Stimulated activated CD4-positive, alpha-beta T cell treated with anti-CD3 and anti-CD28 coated beads, TNF-alpha, amount 100 ng/mL, for 4 hours (primary cell): ENCODE data around the gene NADK.
"Not testable (repeated sequence)": the region's sequence is repeated elsewhere in the genome, so short reads cannot be mapped to it uniquely, and the experiment has no call there.

Source experiments
- DNase-seq, 3 experiments: peaks; one replicate each; pipeline ENCODE4 v3.0.0-alpha.2; 2020; ENCODE audit warnings: low read depth in 3 of 3

NADK gene

DNA sequence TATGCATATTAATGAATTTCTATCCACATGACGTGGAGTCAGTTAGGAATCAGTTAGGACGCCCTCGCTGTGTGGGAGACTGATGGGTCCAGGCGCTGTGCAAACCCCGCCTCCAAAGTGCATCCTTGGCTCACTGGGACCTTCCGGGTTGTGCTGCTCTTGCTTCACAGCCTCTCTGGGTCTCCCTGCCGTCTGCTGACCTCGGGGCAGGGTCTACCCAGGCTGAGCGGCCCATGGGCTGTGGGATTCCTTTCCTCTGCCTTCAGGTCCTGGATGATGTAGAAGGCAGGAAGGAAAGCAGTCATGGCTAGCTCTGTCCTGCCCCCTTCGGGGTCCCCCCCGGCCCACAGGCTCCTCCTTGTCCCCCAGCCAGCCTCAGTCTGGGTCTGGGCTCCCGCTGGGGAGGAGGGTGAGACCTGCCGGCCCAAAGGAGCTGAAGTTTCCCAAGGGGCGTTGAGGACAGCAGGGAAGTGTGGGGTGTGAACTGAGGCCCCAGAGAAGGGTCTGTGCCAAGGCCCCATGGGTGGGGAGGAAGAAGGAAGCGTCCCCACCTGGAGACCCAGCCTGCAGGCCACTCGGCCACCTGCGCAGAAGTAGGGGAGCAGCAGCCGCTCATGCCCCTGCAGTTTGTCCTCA, 29.5 kb downstream of the NADK start:
- DNase-seq = no peak

GRCh38 chr1:1746566-1746909, 31.7 kb downstream of the NADK start:
- DNase-seq = not testable (repeated sequence)

- peak; percentile 87 to 94 (median 89) for DNase-seq
Measured at GRCh38 chr1:1745651-1746565, 32.4 kb downstream of the NADK start.

DNA sequence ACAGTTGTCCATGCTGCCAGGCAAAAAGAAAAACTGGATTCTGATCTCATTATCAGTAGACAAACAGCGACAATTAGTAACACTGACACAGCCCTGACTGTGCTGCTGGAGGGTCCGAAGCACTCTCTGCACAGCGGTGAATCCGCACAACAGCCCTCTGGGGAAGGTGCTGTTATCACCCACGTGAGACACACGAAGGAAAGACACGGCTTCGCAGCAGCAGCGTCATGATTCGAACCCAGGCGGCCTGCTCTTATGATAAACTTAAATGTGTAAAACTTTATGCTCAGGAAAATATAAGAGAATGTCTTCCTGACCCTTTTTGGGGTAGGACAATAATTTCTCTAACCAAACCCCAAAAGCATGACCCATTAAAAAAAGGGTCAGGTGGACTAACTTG, 35.7 kb downstream of the NADK start:
- DNase-seq = not testable (repeated sequence)

GRCh38 chr1:1741013-1741412, 37.3 kb downstream of the NADK start:
- DNase-seq = not testable (repeated sequence)

GRCh38 chr1:1738799-1739337, 39.4 kb downstream of the NADK start:
- not testable (repeated sequence) for DNase-seq

DNA sequence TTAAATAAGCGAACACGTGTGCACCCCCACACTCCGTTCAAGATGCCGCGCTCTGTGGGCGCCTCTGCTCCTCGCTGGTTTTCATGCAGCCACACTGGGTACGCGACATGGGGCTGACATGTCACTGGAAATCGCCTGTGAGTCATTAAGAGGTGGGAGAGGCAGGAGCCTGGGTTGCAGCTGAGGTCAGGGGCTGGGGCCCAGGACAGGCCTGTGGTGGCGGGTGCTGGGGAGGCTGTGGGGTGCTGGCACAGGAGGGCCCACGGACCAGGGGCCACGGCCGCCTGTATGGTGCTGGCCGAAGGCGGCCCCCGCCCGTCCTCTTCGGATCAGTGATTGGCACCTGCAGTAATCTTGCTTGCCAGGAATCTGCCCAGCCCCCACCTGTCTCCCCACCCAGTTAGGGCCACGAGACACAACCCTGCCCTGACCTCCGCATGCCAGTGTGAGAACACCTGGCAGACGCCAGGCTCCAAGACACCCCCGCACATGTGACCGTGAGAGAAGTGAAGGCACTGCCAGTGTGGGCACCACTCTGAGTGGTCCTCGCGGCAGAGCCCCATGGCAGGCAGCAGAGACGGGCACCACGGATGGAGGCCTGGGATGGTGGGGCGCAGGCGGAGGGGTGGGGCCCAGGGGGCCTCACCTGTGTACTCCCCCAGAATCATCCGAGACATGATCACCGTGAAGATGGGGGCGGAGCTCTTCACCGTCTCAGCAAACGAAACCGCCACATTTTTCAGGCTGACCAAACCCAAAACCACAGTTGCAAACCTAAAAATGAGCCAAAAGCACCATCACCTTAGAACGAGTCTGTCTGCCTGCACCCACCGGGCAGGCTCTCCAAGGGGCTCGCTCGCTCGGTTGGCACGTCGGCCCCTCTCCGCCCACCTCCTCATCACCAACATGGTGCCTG, 40.3 kb downstream of the NADK start:
- not testable (repeated sequence) for DNase-seq

DNA sequence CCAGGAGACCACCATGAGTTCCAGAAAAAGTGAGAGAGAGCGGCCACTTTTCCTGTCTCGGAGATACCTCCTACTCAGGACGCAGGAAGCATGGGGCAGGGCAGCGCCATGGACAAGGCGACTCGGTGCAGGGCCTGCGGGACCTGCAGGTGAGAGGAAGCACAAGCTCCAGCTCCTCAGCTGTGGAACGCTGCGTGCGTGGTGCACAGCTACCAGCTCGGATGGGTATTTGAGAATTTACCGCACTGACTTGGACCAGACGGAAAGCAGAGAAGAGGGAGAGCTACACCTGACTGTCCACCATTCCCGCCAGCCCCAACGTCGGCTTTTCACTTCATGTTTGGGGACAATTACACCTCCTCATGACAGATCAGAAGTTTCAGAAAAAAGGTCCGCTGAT, 45.9 kb downstream of the NADK start:
- no peak for DNase-seq

DNA sequence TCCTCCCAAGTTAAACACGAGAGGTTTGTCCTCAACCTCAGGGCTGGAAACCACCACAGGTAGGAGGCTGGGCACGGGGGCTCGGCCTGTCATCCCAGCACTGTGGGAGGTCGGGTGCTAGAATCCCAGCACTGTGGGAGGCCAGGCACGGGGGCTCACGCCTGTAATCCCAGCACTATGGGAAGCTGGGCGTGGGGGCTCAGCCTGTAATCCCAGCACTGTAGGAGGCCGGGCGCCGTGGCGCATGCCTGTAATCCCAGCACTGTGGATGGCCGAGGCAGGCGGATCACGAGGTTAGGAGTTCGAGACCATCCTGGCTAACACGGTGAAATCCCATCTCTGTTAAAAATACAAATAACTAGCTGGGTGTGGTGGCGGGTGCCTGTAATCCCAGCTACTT, 47.4 kb downstream of the NADK start:
- DNase-seq = no peak

GRCh38 chr1:1730230-1730629, 48.0 kb downstream of the NADK start:
- DNase-seq = not testable (repeated sequence)

GRCh38 chr1:1729116-1729816, 49.0 kb downstream of the NADK start:
- DNase-seq = not testable (repeated sequence)

DNA sequence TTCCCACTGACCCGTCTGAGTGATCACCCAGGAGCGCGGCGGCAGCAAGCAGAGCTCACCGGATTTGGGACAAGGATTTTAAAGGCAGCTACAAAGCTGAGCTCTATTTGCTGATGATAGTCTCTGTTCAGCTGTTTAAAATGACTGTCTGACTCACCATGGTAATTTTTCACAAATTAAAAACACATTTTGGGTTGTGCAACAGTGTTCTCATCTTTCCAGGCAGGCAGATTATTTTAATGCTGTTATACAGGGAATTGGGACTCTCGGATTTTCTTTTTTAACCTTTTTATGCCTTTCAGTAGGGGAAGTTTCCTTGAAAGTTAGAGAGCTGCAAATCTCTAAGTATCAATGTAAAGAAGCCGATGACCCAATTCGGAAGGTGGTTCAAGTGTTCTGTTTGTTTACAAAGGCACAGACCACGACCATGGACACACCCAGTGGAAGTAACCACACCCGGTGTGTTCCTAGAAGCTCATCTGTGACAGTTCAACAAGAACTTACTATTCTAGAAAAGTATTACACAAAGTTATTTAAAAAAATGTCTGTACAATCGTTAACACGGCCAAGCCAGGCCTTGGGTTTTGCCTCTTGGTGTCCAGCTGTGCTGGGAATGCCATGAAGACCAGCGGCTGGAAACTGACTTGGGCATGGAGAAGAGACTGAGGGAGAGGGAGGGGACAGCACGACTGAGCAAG, 49.8 kb downstream of the NADK start:
- not testable (repeated sequence) for DNase-seq

DNA sequence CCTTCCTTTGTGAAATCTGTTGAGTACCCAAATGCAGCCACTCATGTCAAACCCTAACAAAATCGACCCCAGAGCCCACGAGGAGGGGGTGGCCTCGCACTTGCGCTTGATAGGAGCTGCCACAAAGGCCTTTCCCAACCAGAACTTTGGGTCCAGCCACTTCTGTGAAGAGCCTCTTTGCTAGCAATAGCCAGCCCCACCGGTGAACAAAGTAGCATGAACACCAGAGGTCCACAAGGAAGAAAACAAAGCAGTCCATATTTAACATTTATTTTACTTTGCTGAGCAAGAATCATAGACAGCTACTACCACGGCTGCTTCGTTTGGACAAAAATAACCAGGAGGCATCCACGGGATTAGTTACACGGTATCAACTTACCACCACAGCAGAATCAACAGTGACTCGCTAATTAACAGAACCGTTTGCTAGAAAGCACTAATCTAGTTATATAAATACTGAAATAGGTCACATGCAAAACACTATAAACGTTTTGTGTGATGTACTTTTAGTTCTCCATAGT, 51.1 kb downstream of the NADK start:
- DNase-seq = not testable (repeated sequence)

- DNase-seq = not testable (repeated sequence)
Measured at GRCh38 chr1:1726088-1726487, 52.2 kb downstream of the NADK start.

GRCh38 chr1:1724035-1724864, 54.0 kb downstream of the NADK start, which contains the start of gene CDK11A:
CDK11A (minus strand) TSS chr1:1724357; CDS start chr1:1722818, 1,539 bp downstream.
- peak; percentile 85 to 98 (median 92) for DNase-seq

GRCh38 chr1:1721201-1721600, 57.1 kb downstream of the NADK start:
- DNase-seq = no peak

DNA sequence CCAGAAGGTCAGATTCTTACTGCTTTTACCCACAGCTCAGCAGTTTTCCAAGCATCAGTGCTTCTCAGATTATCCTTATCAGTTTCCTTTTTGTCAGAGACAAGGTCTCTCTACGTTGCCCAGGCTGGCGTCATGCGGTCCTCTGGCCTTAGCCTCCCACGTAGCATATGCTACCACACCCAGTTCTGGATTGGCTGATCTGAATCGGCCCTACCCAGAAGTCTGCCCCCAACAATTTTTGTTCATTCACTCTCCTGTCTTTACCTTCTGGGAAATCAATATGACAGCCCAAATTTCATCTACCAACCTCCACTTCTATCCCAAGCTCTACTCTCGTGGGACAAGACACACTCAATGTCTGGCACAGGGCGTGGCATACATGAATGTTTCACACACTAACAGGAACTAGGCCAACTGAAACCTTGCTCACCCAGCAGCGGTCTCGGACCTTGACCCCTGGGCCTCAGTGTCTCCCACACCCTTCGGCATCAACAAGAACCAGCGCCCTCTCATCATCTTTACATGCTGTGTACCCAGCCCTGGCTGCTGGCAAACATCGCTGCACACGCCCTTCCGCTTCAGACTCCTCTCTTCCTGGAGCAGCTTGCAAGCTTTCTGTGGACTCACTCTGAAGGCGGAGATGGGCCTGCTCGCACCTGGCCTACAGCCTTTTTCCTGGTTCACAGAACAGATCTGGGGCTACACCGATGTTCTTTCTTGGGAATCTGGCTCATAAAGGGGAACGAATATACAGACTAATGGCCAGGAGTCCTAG, 63.0 kb downstream of the NADK start:
- not testable (repeated sequence) for DNase-seq

DNA sequence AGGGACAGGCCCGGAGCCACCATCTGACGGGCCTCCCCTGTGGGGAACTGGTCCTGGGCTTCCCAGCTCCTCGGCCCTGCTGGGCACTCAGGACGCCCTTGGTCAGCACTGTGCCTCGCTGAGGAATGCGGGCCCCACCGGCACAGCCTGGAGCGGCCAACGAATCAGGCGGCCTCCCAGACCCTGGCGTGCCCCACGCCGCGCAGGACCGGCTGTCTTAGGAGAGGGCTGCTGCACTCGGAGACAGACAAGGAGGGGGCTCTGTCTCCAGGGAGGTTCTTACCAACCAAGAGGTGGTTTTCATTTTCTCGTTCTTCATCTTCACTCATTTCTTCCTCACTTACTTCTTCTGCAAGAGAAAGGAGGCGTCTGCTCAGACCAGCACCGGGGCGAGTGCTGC, 70.4 kb downstream of the NADK start:
- DNase-seq = not testable (repeated sequence)
